RWPE1 (cell line): Measurements from ENCODE around the gene GAS2.

Source experiments
- CTCF ChIA-PET: fragments of 350-600 bp; sonication (Branson Sonifier 250); formaldehyde crosslinking; extraction: SDS; loops from one replicate; lab custom pipeline; 2021; lab: Yijun Ruan, JAX
- POLR2A ChIA-PET: fragments of 400-600 bp; formaldehyde crosslinking; extraction: SDS; loops from one replicate; lab custom pipeline; 2020; ENCODE audit warnings: antibody characterized with exemption; ENCODE audit not compliant: low non-redundant PET; lab: Yijun Ruan, JAX
- DNase-seq: peaks from one replicate; pipeline ENCODE4 v3.0.0; 2012; ENCODE audit warnings: low spot score
- H3K27ac ChIP-seq: fragments of 450-650 bp; 2 replicates; pipeline ENCODE4 v1.5.1; 2017
- TF ChIP-seq, protein P1 (sequence below): fragments of 450-650 bp; conservative IDR thresholded peaks from 2 replicates; pipeline ENCODE4 v1.5.1; 2017; ENCODE audit warnings: low read depth, mild to moderate bottlenecking

Gene GAS2

DNA sequence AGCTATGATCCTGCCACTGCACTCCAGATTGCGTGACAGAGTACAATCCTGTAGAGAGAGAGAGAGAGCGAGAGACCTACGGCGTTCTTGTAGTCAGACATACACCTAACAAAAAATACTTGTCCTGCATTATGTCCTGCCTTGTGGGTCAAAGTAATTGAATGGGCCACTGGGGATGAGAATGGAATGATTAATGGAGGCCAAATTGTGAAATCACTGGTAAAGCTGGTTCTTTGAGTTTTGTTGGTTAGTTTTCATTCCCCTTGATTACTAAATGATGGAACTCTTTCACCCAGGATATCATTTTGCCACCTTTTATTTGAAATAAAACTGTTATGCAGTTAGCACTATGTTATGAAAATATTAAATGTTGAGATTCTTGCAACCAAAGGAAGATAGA, 18.7 kb downstream of the GAS2 start:
- no peak overlapping the region for H3K27ac ChIP-seq
- TF ChIP-seq, protein P1, sequence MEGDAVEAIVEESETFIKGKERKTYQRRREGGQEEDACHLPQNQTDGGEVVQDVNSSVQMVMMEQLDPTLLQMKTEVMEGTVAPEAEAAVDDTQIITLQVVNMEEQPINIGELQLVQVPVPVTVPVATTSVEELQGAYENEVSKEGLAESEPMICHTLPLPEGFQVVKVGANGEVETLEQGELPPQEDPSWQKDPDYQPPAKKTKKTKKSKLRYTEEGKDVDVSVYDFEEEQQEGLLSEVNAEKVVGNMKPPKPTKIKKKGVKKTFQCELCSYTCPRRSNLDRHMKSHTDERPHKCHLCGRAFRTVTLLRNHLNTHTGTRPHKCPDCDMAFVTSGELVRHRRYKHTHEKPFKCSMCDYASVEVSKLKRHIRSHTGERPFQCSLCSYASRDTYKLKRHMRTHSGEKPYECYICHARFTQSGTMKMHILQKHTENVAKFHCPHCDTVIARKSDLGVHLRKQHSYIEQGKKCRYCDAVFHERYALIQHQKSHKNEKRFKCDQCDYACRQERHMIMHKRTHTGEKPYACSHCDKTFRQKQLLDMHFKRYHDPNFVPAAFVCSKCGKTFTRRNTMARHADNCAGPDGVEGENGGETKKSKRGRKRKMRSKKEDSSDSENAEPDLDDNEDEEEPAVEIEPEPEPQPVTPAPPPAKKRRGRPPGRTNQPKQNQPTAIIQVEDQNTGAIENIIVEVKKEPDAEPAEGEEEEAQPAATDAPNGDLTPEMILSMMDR: no peak
- ChIA-PET CTCF (no interaction called here), POLR2A (no interaction called here)
- DNase-seq: no peak

DNA sequence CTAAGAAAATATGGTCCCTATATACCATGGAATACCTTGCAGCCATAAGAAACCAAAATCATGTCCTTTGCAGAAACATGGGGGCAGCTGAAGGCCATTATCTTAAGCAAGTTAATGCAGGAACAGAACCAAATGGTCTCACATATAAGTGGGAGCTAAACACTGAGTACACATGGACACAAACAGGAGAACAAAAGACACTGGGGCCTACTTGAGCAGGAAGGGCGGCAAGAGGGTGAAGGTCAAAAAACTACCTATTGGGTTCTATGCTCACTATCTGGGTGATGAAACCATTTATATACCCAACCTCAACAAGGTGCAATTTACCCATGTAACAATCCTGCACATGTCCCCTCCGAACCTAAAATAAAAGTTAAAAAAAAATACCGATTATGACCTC, 22.5 kb downstream of the GAS2 start:
- no peak for DNase-seq
- POLR2A ChIA-PET: no interaction called here
- CTCF ChIA-PET: interaction anchor here (0.6 kb wide), 1 partner anchor 636 kb away, joined by 3 read pairs; no protein-coding TSS in a partner anchor
- TF ChIP-seq, protein P1: no peak
- H3K27ac ChIP-seq: no peak overlapping the region

DNA sequence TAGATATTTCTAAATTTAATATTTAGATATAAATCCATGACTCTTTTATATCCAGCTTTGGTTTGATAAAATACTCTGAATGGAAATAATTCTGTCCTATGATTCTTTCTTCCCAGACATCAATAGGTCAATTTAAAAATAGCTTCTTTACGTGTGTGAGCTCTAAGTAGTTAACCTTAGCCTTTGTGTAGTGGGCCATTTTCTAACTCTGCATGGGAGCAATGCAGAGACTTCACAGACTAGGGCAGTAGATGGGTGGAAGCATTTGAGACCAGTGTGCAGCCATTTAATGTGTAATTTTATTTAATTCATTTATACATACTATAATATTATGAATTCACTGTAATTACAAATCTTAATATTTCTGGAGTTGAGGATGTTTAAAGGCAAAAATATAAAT, 23.8 kb downstream of the GAS2 start:
- TF ChIP-seq, protein P1: no peak
- CTCF ChIA-PET: interaction anchor here (0.9 kb wide), 1 partner anchor 11 kb away, joined by 4 read pairs; no protein-coding TSS in a partner anchor
- POLR2A ChIA-PET: no interaction called here
- no peak for DNase-seq
- H3K27ac ChIP-seq: no peak overlapping the region

DNA sequence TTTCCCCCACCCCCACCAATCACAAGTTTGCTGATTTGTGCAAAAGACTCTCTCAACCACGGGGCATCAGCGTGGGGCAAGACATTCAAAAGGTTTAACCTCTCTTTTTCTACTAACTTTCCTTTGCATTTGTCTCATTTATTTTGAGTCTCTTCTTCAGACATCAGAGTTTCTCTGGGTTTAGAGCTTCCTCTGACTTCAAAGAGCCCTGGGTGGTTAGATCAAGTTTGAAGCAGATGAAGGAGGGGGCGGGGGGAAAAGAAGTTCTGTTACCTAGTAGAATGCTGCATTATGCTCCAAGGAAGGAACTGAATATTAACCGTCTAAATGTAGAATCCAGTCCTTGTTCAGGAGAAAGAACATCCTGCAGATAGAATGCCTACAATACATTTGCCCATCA, 24.5 kb downstream of the GAS2 start:
- no peak overlapping the region for H3K27ac ChIP-seq
- DNase-seq: no peak
- TF ChIP-seq, protein P1: no peak
- ChIA-PET CTCF (no interaction called here), POLR2A (no interaction called here)

DNA sequence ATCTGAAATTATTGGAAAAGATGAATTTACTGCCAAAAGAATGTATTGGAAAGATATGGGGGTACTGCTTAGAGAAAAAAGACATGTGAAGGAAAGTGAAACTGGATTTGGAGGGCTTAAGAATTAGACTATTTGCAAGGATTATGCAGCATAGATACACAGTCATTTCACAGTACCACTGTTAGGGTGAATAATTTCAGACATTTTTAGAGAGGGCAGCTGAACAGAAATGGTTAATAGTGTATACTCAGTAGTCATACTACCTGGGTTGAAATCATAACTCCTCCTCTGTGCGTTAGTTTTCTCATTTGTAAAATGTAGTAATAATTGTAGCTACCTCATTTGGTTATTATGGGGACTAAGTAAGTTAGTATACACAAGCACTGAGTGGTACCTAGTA, 33.0 kb downstream of the GAS2 start:
- POLR2A ChIA-PET: no interaction called here

DNA sequence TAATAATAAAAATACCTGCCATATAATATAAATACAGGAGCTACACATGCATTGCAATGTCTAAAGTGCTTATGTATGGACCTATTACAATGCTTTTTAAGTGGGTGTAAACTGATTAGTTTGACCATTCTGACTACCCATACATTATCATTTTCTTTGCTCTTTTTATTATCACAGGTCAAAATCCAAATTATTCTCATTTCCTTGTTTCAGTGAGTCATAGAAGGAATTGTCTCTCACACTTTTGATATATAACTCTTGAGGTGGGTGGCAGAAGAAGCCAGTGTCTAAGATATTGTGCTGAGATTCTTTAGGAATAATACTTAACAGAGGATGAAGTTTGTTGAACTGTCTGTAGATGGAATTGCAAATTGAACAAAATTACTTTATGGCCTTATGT, 35.6 kb downstream of the GAS2 start:
- no peak overlapping the region for H3K27ac ChIP-seq
- CTCF ChIA-PET: no interaction called here
- POLR2A ChIA-PET: no interaction called here
- TF ChIP-seq, protein P1: no peak
- DNase-seq: no peak

More for the DNA sequence above, 33.0 kb downstream of the GAS2 start:
- no peak overlapping the region for H3K27ac ChIP-seq
- DNase-seq: no peak
- TF ChIP-seq, protein P1: no peak
- CTCF ChIA-PET: no interaction called here
